Activated T-cell treated with anti-CD3 and anti-CD28 coated beads, Interleukin-2, amount 50 U/mL, for 24 hours (primary cell): ENCODE data around the gene TRAF5.
"Not testable (repeated sequence)": the region's sequence is repeated elsewhere in the genome, so short reads cannot be mapped to it uniquely, and the experiment has no call there.

Experiments
- DNase-seq: peaks from one replicate; pipeline ENCODE4 v3.0.0-alpha.2; 2020
- H3K27ac Mint-ChIP-seq: 2 replicates; pipeline ENCODE4 v1.8.0; 2020; ENCODE audit warnings: mild to moderate bottlenecking, mixed read lengths
- H3K27me3 Mint-ChIP-seq: 2 replicates; pipeline ENCODE4 v1.8.0; 2020; ENCODE audit warnings: mixed read lengths
- H3K36me3 Mint-ChIP-seq: 2 replicates; pipeline ENCODE4 v1.8.0; 2020; ENCODE audit warnings: low read depth, mixed read lengths
- H3K4me1 Mint-ChIP-seq: 2 replicates; pipeline ENCODE4 v1.8.0; 2020; ENCODE audit warnings: low read depth, mixed read lengths
- H3K4me3 Mint-ChIP-seq: 2 replicates; pipeline ENCODE4 v1.8.0; 2020; ENCODE audit warnings: mild to moderate bottlenecking, moderate library complexity, mixed read lengths
- H3K9me3 Mint-ChIP-seq: 2 replicates; pipeline ENCODE4 v1.8.0; 2020; ENCODE audit warnings: mixed read lengths

Gene TRAF5

DNA sequence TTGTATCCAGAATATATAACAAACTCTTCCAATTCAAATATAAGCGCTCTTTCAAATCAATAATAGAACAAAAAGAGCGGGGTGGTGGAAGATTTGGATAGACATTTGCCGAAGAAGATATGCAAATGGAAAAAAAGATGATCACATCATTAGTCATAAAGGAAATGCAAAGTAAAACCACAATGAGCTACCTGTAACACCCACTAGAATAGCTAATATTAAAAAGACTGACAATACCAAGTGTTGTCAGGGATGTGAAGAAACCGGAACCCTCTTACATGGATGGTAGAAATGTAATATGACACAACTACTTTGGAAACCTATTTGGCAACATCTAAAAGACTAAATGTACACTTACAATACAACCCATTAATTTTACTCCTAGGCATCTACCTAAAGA is 5.7 kb upstream of the TRAF5 start:
- DNase-seq: no peak
- peaks cover 67% of the 10 kb centered on the region for H3K4me1 Mint-ChIP-seq
- H3K4me3 Mint-ChIP-seq: no peak overlapping the region
- peak overlapping the region; percentile 76 for H3K27ac Mint-ChIP-seq
- H3K9me3 Mint-ChIP-seq: no peaks in the 10 kb centered on the region
- no peaks in the 10 kb centered on the region for H3K27me3 Mint-ChIP-seq
- H3K36me3 Mint-ChIP-seq: peaks cover 4% of the 10 kb centered on the region

DNA sequence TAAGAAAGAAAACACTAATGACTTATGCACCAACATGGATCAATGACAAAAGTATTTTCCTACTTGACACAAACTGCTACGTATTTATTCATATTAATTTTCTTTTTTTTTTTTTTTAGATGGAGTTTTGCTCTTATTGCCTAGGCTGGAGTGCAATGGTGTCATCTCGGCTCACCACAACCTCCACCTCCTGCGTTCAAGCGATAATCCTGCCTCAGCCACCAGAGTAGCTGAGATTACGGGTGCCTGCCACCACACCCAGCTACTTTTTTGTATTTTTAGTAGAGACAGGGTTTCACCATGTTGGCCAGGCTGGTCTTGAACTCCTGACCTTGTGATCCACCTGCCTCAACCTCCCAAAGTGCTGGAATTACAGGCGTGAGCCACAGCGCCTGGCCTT is 5.0 kb upstream of the TRAF5 start:
- not testable (repeated sequence) for H3K9me3 Mint-ChIP-seq, H3K36me3 Mint-ChIP-seq, DNase-seq, H3K4me3 Mint-ChIP-seq, H3K27me3 Mint-ChIP-seq
- peaks cover 72% of the 10 kb centered on the region for H3K4me1 Mint-ChIP-seq
- peak overlapping the region; percentile 76 for H3K27ac Mint-ChIP-seq

DNA sequence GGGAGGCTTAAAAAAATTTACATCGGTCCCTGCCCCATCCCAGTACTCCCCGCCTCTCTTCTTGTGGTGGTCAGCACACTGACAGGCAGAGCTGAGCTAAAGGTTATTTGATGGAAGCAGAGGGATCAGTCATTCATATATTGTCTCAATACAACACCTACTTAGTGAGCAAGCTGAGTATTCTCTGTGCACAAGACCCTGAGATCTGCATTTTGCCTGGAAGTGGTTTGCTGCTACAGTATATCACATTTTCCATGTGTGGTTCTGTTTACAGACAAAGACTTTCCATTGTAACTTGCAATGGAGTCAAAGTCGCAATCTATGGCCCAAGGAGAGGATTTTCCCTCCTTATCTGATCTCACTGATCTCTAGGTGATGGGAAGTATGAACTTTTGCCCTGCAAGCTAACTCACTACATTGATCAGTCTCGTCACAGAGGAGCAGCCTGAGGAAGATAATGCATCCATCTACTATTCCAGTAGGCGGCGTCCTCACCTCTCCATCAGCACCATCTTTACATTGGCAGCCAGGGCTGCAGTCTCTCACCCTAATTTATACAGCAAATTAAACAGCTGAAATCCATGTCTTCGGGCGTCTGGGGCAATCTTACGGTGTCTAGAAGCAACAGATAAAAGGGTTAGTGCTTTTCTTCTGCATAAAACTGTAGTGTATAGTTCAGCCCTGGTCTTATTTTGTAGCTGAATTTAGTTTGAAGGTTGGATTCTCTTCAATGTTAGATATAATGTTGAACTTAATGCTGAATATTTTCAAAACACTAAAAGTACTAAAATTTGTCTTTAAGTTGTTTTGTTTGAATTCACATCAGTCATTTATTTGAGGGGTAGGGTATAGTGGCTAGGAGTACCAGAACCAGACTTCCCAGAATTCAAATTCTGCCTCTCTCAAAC is 3.2 kb upstream of the TRAF5 start:
- Mint-ChIP-seq H3K4me1 (peaks cover 75% of the 10 kb centered on the region), H3K4me3 (no peak overlapping the region), H3K27me3 (no peaks in the 10 kb centered on the region), H3K27ac (peak overlapping the region; percentile 79), H3K36me3 (peaks cover 8% of the 10 kb centered on the region), H3K9me3 (no peaks in the 10 kb centered on the region)
- peak; percentile 64 for DNase-seq

DNA sequence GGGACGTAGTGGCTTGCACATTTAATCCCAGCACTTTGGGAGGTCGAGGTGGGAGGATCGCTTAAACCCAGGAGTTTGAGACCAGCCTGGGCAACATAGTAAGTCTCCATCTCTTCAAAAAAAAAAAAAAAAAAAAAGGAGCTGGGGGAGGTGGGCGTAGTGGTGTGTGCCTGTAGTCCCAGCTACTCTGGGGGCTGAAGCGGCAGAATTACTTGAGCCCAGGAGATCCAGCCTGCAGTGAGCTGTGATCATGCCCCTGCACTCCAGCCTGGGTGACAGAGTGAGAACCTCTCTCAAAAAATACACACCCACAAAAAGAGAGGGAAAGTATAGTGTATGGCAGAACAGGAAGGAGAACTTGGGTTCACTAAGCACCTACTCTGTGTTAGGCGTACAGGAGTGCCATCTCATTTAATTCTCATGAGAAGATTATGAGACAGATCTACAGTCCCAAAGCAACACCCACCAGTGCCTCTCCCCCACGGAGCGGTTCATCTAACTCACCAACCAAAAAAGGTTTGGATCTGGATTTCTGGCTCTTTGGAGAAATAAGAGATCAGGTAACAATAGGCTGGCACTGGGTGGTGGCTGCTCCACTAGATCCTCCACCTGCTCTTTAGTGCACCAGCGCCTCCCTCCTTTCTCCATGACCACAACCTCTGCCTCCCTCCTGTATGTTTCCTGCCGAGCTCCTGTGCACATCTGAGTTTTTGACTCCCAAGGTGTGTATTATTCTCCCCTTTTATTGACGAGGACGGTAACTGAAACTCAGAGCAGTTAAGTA is 1.4 kb upstream of the TRAF5 start:
- Mint-ChIP-seq H3K4me3 (peak overlapping the region; percentile 82), H3K9me3 (no peaks in the 10 kb centered on the region), H3K27ac (peak overlapping the region; percentile 96)

DNA sequence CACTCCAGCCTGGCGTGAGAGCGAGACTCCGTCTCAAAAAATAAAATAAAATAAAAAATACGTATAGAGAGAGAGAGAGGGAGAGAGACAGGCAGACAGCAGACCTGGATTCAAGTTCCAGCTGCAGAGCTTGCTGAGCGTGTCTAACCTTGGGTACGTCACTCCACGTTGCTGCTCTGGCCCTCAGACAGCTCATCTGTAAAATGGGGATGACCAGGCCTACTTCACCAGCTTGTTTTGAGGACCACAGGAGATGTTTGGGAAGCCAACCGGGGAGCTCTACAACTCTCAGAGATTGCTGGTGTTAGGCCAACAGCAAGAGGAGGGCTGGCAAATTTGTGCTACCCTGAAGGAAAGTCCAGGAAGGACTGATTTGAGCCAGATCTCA is 499 bp upstream of the TRAF5 start:
- peaks cover 23% of the 10 kb centered on the region for H3K36me3 Mint-ChIP-seq
- H3K27me3 Mint-ChIP-seq: no peaks in the 10 kb centered on the region
- peak overlapping the region; percentile 96 for H3K27ac Mint-ChIP-seq
- H3K4me3 Mint-ChIP-seq: peak overlapping the region; percentile 82
- H3K9me3 Mint-ChIP-seq: no peaks in the 10 kb centered on the region
- DNase-seq: no peak
- peaks cover 85% of the 10 kb centered on the region for H3K4me1 Mint-ChIP-seq

More for the DNA sequence above, 1.4 kb upstream of the TRAF5 start:
- Mint-ChIP-seq H3K27me3 (no peaks in the 10 kb centered on the region), H3K36me3 (peaks cover 16% of the 10 kb centered on the region), H3K4me1 (peaks cover 84% of the 10 kb centered on the region)
- peak; percentile 28 for DNase-seq

DNA sequence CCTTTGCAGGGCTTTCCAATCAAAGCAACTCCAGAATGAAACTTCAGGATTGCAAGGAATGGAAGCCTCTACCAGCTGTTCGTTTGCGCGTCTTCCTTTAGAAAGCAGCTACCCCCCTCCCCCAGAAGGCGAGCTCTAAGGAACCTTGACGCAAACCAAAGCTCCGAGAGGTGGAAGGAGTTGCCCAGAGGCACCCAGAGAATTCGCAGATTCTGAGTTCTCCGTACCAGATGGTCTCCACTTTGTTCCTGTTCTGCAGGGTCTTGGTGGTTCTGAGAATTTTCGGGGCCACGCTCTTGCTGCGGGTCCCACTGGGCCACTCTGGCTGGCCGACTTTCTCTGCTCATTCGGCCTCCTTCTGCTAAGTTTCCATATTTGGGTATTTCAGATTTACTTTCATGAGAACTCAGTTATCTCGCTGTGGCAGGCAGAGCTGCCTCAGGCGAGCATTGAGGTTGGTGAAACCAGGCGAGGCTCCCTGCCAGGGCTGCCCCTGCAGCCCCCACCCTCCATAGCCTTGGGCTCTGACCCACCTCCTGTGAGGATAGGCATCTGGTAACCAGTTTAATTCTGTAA is 801 bp downstream of the TRAF5 start:
- peaks cover 29% of the 10 kb centered on the region for H3K36me3 Mint-ChIP-seq
- H3K4me1 Mint-ChIP-seq: peaks cover 85% of the 10 kb centered on the region
- DNase-seq: peak; percentile 67
- no peaks in the 10 kb centered on the region for H3K27me3 Mint-ChIP-seq
- H3K27ac Mint-ChIP-seq: peak overlapping the region; percentile 93
- peak overlapping the region; percentile 89 for H3K4me3 Mint-ChIP-seq
- H3K9me3 Mint-ChIP-seq: no peaks in the 10 kb centered on the region

DNA sequence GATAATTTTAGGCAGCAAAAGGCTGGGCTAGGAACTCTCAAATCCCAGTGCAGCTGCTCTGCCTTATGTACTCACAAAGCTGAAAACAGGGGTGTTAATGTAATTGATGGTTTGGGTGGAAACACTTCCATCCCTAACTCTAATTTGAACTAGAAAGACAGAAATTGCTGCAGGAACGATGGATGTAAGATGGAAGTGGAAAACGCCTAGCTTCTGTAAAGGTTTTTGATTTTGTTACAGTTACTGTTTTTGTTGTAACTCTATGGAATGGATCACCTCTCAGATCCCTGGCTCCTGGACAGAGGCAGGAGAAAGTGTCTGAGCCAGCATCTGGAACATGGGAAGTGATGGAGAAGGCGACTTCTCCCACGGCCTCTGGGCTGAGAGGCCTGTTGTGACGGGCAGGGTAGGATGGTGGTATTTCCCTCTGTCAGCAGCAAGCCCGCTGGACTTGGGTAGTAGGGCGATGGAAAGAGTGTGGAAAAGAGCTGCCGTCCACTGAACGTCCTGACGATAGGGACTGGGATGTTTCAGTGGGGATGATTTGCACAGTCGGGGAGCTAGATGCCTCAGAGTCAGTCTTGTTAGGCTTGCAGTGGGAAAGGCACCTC is 1.6 kb downstream of the TRAF5 start:
- Mint-ChIP-seq H3K27me3 (no peaks in the 10 kb centered on the region), H3K4me3 (peak overlapping the region; percentile 89), H3K9me3 (no peaks in the 10 kb centered on the region), H3K27ac (peak overlapping the region; percentile 93), H3K36me3 (peaks cover 30% of the 10 kb centered on the region), H3K4me1 (peaks cover 85% of the 10 kb centered on the region)
- peak; percentile 31 for DNase-seq

DNA sequence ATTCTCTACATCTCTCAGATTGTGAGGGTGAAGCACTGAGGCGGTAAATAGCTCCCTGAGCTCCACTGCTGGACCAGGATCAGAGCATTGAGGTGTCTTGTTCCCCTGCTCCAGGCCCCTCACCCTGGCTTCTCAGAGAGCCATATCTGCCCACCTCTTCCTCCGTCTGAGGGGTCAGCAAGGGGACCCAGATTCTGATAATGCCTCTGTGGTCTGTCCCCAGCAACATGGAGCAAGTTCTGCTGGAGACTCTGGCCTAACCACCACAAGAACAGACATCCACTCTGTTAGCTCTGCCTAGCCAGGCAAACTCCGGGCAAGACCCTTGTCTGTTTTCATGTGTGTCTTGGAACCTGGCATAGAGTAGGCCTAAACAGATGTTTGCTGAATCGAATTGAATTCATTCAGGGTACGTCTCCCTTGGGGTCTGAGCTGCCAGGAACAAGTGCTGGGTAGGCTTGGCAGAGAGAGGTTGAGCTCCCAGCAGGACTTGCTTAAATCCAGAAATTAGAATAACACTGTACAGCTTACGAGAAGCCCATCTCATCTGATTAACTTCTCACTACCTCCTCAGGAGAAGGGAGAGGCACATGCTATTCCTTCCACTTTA is 2.3 kb downstream of the TRAF5 start:
- Mint-ChIP-seq H3K27me3 (no peaks in the 10 kb centered on the region), H3K27ac (peak overlapping the region; percentile 93), H3K4me1 (peaks cover 82% of the 10 kb centered on the region), H3K36me3 (peaks cover 34% of the 10 kb centered on the region), H3K9me3 (no peaks in the 10 kb centered on the region), H3K4me3 (peak overlapping the region; percentile 89)
- peak; percentile 44 for DNase-seq

DNA sequence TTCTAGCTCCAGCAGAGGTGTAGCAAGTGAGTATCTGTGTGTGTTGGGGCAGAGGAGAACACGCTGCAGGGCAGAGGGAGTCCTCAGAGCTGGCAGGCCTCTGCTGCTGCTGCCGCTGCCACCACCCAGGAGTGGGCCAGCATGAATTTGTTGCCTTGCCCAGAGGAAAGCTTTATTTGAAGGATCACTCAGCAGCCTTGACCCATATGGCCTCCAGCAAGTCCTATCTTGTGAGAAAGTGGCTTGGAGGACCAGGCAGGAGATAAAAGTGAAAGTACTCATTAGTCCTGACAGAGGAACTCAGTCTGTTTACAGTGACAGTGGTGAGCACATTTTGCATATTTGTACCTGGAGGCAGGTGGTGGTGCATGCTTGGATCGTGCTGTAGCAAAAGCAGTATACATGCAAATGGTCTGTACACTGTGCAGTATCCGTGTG is 3.1 kb downstream of the TRAF5 start:
- Mint-ChIP-seq H3K9me3 (no peaks in the 10 kb centered on the region), H3K36me3 (peaks cover 39% of the 10 kb centered on the region), H3K27ac (peak overlapping the region; percentile 93), H3K4me3 (peak overlapping the region; percentile 89), H3K27me3 (no peaks in the 10 kb centered on the region), H3K4me1 (peaks cover 82% of the 10 kb centered on the region)
- peak; percentile 52 for DNase-seq

DNA sequence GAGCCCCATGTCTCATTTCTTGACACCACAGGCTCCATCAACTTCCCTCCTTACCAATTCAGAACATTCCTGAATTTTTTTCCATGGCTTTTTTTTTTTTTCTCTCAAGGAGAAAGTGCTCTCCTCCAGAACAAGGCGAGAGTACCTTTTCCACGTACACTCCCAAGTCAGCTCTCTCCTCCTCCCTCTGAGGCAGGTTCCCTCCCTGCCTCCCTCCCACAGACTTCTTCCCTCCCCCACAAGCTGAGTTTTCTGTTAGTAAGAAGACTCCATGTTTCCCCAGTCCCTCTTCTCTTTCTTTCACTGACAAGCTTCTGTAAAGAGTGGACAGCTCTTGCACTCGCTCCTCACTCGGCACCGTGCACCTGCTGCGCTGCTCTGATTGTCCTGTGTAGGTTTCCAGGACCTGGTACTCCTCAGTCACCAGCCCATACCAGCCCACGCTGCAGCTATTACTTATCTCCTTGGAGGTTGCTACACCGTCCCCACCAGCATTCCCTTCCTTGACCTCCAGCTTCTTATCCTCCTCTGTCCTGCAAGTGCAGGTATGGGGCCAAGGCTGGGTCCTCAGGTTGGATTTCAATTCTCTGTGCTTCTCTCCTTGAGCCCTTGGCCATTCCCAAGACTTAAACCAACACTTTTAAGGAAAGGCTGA is 3.8 kb downstream of the TRAF5 start:
- H3K27ac Mint-ChIP-seq: peak overlapping the region; percentile 93
- H3K9me3 Mint-ChIP-seq: no peaks in the 10 kb centered on the region
- peaks cover 44% of the 10 kb centered on the region for H3K36me3 Mint-ChIP-seq
- H3K27me3 Mint-ChIP-seq: no peaks in the 10 kb centered on the region
- DNase-seq: no peak
- peak overlapping the region; percentile 89 for H3K4me3 Mint-ChIP-seq
- peaks cover 83% of the 10 kb centered on the region for H3K4me1 Mint-ChIP-seq

DNA sequence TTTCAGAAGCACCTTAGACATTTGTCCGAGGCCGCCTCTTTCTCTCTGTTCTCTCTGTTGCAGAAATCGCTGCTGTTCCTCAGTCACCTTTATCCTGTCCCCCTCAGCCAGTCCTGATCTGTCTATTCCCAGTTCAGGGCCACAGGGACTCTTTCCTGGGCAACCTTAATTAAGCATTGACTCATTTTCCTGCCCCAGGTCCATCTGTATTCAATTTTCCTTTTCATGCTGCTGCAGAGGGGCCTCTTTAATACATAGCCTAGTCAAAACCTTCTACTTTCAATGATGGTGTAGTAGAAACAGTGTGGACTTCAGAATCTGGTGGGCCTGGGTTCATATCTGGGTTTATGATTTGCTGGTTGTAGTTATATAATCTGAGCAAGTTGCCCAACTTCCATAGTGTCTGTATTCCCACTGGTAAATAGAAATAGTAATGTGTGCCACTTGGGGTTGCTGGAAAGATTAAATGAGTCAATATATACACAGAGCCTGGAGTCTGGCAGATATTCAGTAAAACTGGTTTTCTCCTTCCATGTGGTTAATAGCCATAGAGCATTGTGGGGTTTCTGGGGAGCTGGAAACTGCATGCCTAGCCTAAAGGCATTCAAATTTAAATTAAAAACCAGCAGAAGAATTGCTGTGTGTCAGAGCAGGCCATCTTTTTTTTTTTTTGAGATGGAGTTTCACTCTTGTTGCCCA is 4.5 kb downstream of the TRAF5 start:
- Mint-ChIP-seq H3K27me3 (no peaks in the 10 kb centered on the region), H3K27ac (peak overlapping the region; percentile 93), H3K4me1 (peaks cover 84% of the 10 kb centered on the region), H3K4me3 (peak overlapping the region; percentile 89), H3K9me3 (no peaks in the 10 kb centered on the region), H3K36me3 (peaks cover 50% of the 10 kb centered on the region)
- no peak for DNase-seq

DNA sequence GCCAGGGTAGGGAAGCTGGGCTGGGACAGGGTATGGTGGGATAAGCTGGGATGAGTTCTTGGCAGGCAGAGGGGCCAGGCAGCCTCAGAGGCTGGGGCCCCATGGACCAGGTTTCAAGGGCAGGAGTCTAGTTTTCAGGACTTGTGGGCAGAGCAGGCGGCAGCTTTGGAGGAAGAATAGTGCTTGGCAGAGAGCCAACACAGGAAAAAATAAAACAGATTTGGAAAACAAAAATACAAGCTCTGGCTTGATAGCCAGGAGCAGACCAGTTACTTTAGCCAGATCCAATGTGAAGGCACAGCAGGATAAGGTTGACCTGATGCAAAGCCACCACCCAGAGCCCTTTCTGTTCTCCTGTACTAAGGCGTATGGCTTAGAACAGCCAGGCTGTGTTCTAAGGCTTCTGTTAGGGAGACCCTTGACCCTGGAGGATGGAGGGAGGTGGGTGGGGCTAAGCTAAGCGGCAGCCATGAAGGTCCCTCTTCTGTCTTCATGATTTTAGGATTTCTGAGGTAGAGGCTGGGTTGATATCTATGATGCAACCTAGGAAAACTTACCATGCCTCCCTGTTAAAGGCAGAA is 5.5 kb downstream of the TRAF5 start:
- no peaks in the 10 kb centered on the region for H3K27me3 Mint-ChIP-seq
- H3K27ac Mint-ChIP-seq: peak overlapping the region; percentile 73
- peaks cover 53% of the 10 kb centered on the region for H3K36me3 Mint-ChIP-seq
- no peak overlapping the region for H3K4me3 Mint-ChIP-seq
- DNase-seq: no peak
- peaks cover 90% of the 10 kb centered on the region for H3K4me1 Mint-ChIP-seq
- no peaks in the 10 kb centered on the region for H3K9me3 Mint-ChIP-seq

DNA sequence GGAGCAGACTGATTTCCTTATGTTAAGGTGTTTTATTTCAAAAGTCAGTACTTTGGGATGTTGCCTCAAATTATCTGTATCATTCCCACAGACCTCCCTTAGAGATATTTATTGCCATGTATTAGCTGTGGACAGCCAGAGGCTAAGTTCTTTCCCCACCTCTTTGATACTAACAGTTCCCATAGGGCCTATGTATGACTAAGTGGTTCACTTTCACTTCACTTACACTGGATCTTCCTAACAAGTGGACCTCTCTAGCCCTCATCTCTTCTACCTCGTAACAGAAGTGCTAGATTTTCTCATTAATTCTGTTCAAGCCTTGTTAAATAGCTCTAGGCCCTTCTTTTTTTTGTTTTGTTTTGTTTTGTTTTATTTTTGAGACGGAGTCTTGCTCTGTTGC is 6.2 kb downstream of the TRAF5 start:
- no peaks in the 10 kb centered on the region for H3K27me3 Mint-ChIP-seq
- H3K9me3 Mint-ChIP-seq: no peaks in the 10 kb centered on the region
- no peak for DNase-seq
- peaks cover 57% of the 10 kb centered on the region for H3K36me3 Mint-ChIP-seq
- no peak overlapping the region for H3K4me3 Mint-ChIP-seq
- H3K4me1 Mint-ChIP-seq: peaks cover 94% of the 10 kb centered on the region
- H3K27ac Mint-ChIP-seq: peak overlapping the region; percentile 58
